PC-3 (cell line): ENCODE measurements around the gene DPF3. TPM values are rescaled to one million over a fixed set of nuclear protein-coding genes. Genes with fewer than 3 reads are reported as not detected.

Experiments used
- ATAC-seq: fragments of 200-7000 bp; cut with Tn5 transposase; 2 replicates; pipeline ENCODE4 v1.9.1; 2020; ENCODE audit warnings: mild to moderate bottlenecking, moderate library complexity
- BruUV-seq: library from RNA; stranded (reverse); fragments of 400-500 nt; replicated peaks from 2 replicates; lab custom pipeline; 2021; lab: Mats Ljungman, UMichigan
- CTCF ChIA-PET: fragments of 300-600 bp; sonication (Branson Sonifier 250); formaldehyde crosslinking; loops from one replicate; lab custom pipeline; 2022; ENCODE audit warnings: antibody characterized with exemption; lab: Charles Lee
- POLR2A ChIA-PET: fragments of 300-600 bp; sonication (Branson Sonifier 250); formaldehyde crosslinking; loops from one replicate; lab custom pipeline; 2022; ENCODE audit warnings: antibody characterized with exemption; ENCODE audit not compliant: unreplicated experiment; lab: Charles Lee
- DNase-seq: peaks from one replicate; pipeline ENCODE4 v3.0.0-alpha.2; 2015
- H2AFZ ChIP-seq: fragments of 300-600 bp; sonication (generic); 2 replicates; pipeline ENCODE4 v1.6.0; 2016; ENCODE audit warnings: antibody characterized with exemption, low read length
- H3F3A ChIP-seq: fragments of 300-600 bp; sonication (generic); one replicate; pipeline ENCODE4 v1.6.0; 2017; ENCODE audit warnings: antibody characterized with exemption, low read length, control low read depth, mild to moderate bottlenecking; ENCODE audit not compliant: unreplicated experiment
- H3K27ac ChIP-seq: fragments of 300-600 bp; sonication (generic); 2 replicates; pipeline ENCODE4 v1.5.1; 2016; ENCODE audit warnings: mild to moderate bottlenecking, low read length
- H3K27me3 ChIP-seq: fragments of 300-600 bp; sonication (generic); 2 replicates; pipeline ENCODE4 v1.6.1; 2016; ENCODE audit warnings: low read length, mixed read lengths
- H3K36me3 ChIP-seq: fragments of 300-600 bp; sonication (generic); 2 replicates; pipeline ENCODE4 v1.6.1; 2016; ENCODE audit warnings: low read depth, mixed run types, low read length, mixed read lengths
- H3K4me1 ChIP-seq: fragments of 300-600 bp; sonication (generic); 2 replicates; pipeline ENCODE4 v1.5.1; 2016; ENCODE audit warnings: low read length; ENCODE audit not compliant: insufficient read depth
- H3K4me2 ChIP-seq: fragments of 300-600 bp; sonication (generic); 2 replicates; pipeline ENCODE4 v1.6.0; 2016; ENCODE audit warnings: low read length
- H3K4me3 ChIP-seq: fragments of 300-600 bp; sonication (generic); 2 replicates; pipeline ENCODE4 v1.5.1; 2016; ENCODE audit warnings: mild to moderate bottlenecking, low read length, mixed read lengths
- H3K79me2 ChIP-seq: fragments of 300-600 bp; sonication (generic); 2 replicates; pipeline ENCODE4 v1.6.1; 2017; ENCODE audit warnings: low read length, mixed read lengths
- H3K9ac ChIP-seq: fragments of 300-600 bp; sonication (generic); 2 replicates; pipeline ENCODE4 v1.6.0; 2016; ENCODE audit warnings: mild to moderate bottlenecking, low read length
- H3K9me2 ChIP-seq: fragments of 300-600 bp; sonication (generic); replicated peaks from 2 replicates; pipeline ENCODE4 v1.6.1; 2016; ENCODE audit warnings: mixed run types, low read length, mixed read lengths
- H3K9me3 ChIP-seq: fragments of 300-600 bp; sonication (generic); 2 replicates; pipeline ENCODE4 v1.6.1; 2016; ENCODE audit warnings: low read length, mixed read lengths
- H4K20me1 ChIP-seq: fragments of 300-600 bp; sonication (generic); 2 replicates; pipeline ENCODE4 v1.6.1; 2016; ENCODE audit warnings: low read length, mixed read lengths
- CTCF ChIP-seq: fragments of 300-600 bp; sonication (generic); conservative IDR thresholded peaks from 2 replicates; pipeline ENCODE4 v1.5.1; 2017; ENCODE audit warnings: antibody characterized with exemption, low read depth, mild to moderate bottlenecking, low read length
- EZH2 ChIP-seq: fragments of 300-600 bp; sonication (generic); IDR thresholded peaks from one replicate; pipeline ENCODE4 v1.6.1; 2017; ENCODE audit warnings: antibody characterized with exemption, mild to moderate bottlenecking, low read length; ENCODE audit not compliant: unreplicated experiment
- EZH2phosphoT487 ChIP-seq: fragments of 300-600 bp; sonication (generic); IDR thresholded peaks from 2 replicates; pipeline ENCODE4 v1.6.1; 2018; ENCODE audit warnings: mild to moderate bottlenecking, antibody characterized with exemption, low read length, borderline replicate concordance
- intact Hi-C: fragments of 100-400 bp; cut with micrococcal nuclease; formaldehyde crosslinking; loops from 2 replicates; pipeline ENCODE4 v1.9.0; 2023
- total RNA-seq: library from RNA; depleted of rRNA; stranded (reverse); fragments of >200 nt; gene quantifications from 2 replicates; pipeline ENCODE4 v1.2.3, GENCODE V29; 2014

Gene DPF3
- total RNA-seq, 1 experiment from 2014 or later = 16.6 TPM

- POLR2A ChIA-PET = no interaction called here
- BruUV-seq = no TSS peak
- TF ChIP-seq EZH2phosphoT487 = no peak
- TF ChIP-seq EZH2 = no peak
- TF ChIP-seq CTCF = no peak
- no peaks in the 10 kb centered on the region for H3K36me3 ChIP-seq
- no peak overlapping the region for H3K4me2 ChIP-seq
- ATAC-seq (no peak), DNase-seq (peak; percentile 62)
- intact Hi-C loops = no loop called here
- no peak overlapping the region for H2AFZ ChIP-seq
- no peaks in the 10 kb centered on the region for H3F3A ChIP-seq
- peaks cover 85% of the 10 kb centered on the region for H3K4me1 ChIP-seq
- no peaks in the 10 kb centered on the region for H3K79me2 ChIP-seq
- no peaks in the 10 kb centered on the region for H4K20me1 ChIP-seq
- no peaks in the 10 kb centered on the region for H3K9me3 ChIP-seq
- H3K9me2 ChIP-seq = no peaks in the 10 kb centered on the region
- CTCF ChIA-PET = no interaction called here
- 0 out of 2 replicates have a peak overlapping the region, but pooled peaks have one; percentile 2 for H3K9ac ChIP-seq
- no peak overlapping the region for H3K4me3 ChIP-seq
- H3K27ac ChIP-seq = peak overlapping the region; percentile 59
- H3K27me3 ChIP-seq = no peaks in the 10 kb centered on the region
Observed at GRCh38 chr14:72646861-72647528, 246.9 kb downstream of the DPF3 start.

GRCh38 chr14:72645706-72646105 lies 248.2 kb downstream of the DPF3 start:
- BruUV-seq = no TSS peak
- H3K9ac ChIP-seq = no peak overlapping the region
- H3K27me3 ChIP-seq = no peaks in the 10 kb centered on the region
- ATAC-seq (no peak), DNase-seq (peak; percentile 40)
- H3K9me3 ChIP-seq = no peaks in the 10 kb centered on the region
- no peaks in the 10 kb centered on the region for H4K20me1 ChIP-seq
- TF ChIP-seq CTCF (no peak), EZH2 (no peak), EZH2phosphoT487 (no peak)
- no peak overlapping the region for H3K4me3 ChIP-seq
- ChIA-PET POLR2A (no interaction called here), CTCF (no interaction called here)
- H3K4me2 ChIP-seq = peak overlapping the region; percentile 11
- no peaks in the 10 kb centered on the region for H3K9me2 ChIP-seq
- no peaks in the 10 kb centered on the region for H3K36me3 ChIP-seq
- H3F3A ChIP-seq = no peaks in the 10 kb centered on the region
- no peaks in the 10 kb centered on the region for H3K79me2 ChIP-seq
- H2AFZ ChIP-seq = no peak overlapping the region
- intact Hi-C loops = no loop called here
- H3K4me1 ChIP-seq = peaks cover 72% of the 10 kb centered on the region
- no peak overlapping the region for H3K27ac ChIP-seq

- H3K79me2 ChIP-seq = no peaks in the 10 kb centered on the region
- no peaks in the 10 kb centered on the region for H3K27me3 ChIP-seq
- no peaks in the 10 kb centered on the region for H3K9me2 ChIP-seq
- no peak overlapping the region for H3K4me2 ChIP-seq
- H3K4me3 ChIP-seq = no peak overlapping the region
- no peak overlapping the region for H3K9ac ChIP-seq
- no peaks in the 10 kb centered on the region for H4K20me1 ChIP-seq
- no TSS peak for BruUV-seq
- H3K36me3 ChIP-seq = no peaks in the 10 kb centered on the region
- ATAC-seq (no peak), DNase-seq (no peak)
- intact Hi-C loops = no loop called here
- H2AFZ ChIP-seq = no peak overlapping the region
- no peaks in the 10 kb centered on the region for H3F3A ChIP-seq
- H3K4me1 ChIP-seq = peaks cover 64% of the 10 kb centered on the region
- H3K27ac ChIP-seq = no peak overlapping the region
- ChIA-PET CTCF (no interaction called here), POLR2A (interaction anchor here (0.5 to 0.6 kb wide), 2 partner anchors 818 to 879 kb away, joined by 3 to 4 read pairs; no protein-coding TSS in a partner anchor)
- TF ChIP-seq CTCF (peak; percentile 38; the same call in 1 of the 2 replicates), EZH2phosphoT487 (no peak), EZH2 (no peak)
- no peaks in the 10 kb centered on the region for H3K9me3 ChIP-seq
Observed at GRCh38 chr14:72644758-72645489, 249.0 kb downstream of the DPF3 start.
